HepG2 (cell line): ENCODE results near the gene PRR12. TPM values are rescaled to one million over a fixed set of nuclear protein-coding genes. Genes with fewer than 3 reads are reported as not detected.

Experiments used
- AGO1 ChIP-seq: fragments of 200-400 bp; formaldehyde crosslinking; IDR thresholded peaks from 2 replicates; pipeline ENCODE4 v1.6.1; 2017; ENCODE audit warnings: mild to moderate bottlenecking, low read depth, low read length, moderate library complexity; ENCODE audit not compliant: poor library complexity, severe bottlenecking
- CEBPB ChIP-seq: IDR thresholded peaks from 2 replicates; pipeline ENCODE4 v1.6.1; 2011; ENCODE audit warnings: low read depth, low read length, improper control_type of control experiment, borderline replicate concordance
- DPF2 ChIP-seq: sonication (generic); formaldehyde crosslinking; IDR thresholded peaks from 2 replicates; pipeline ENCODE4 v1.4.0; 2020; ENCODE audit warnings: mild to moderate bottlenecking, low read depth, missing genetic modification reagents, borderline replicate concordance
- FOXA3 ChIP-seq: IDR thresholded peaks from 2 replicates; pipeline ENCODE4 v1.6.1; 2016; ENCODE audit warnings: missing genetic modification reagents, missing compliant biosample characterization
- FOXO1 ChIP-seq: sonication (generic); formaldehyde crosslinking; IDR thresholded peaks from 2 replicates; pipeline ENCODE4 v1.4.0; 2020; ENCODE audit warnings: missing genetic modification reagents
- HNRNPUL1 ChIP-seq: fragments of 200-400 bp; formaldehyde crosslinking; IDR thresholded peaks from 2 replicates; pipeline ENCODE4 v1.6.1; 2017; ENCODE audit warnings: low read depth, mild to moderate bottlenecking, low read length, moderate library complexity
- KLF16 ChIP-seq, 2 experiments: sonication (generic) in 1 of 2; formaldehyde crosslinking in 1 of 2; IDR thresholded peaks; 2 replicates each; pipeline versions ENCODE4 v1.6.1 to v1.8.0; 2016 to 2023; ENCODE audit warnings: missing genetic modification reagents in 2 of 2, missing compliant biosample characterization in 1 of 2
- MBD4 ChIP-seq: IDR thresholded peaks from 2 replicates; pipeline ENCODE4 v1.6.1; 2012; ENCODE audit warnings: low read length, inconsistent platforms, borderline replicate concordance
- MTF2 ChIP-seq: sonication (generic); formaldehyde crosslinking; IDR thresholded peaks from 2 replicates; pipeline ENCODE4 v1.5.0; 2020; ENCODE audit warnings: missing genetic modification reagents, borderline replicate concordance
- NR2F6 ChIP-seq, 2 experiments: IDR thresholded peaks; 2 replicates each; pipeline ENCODE4 v1.6.1; 2016; ENCODE audit warnings: antibody characterized with exemption in 1 of 2, mild to moderate bottlenecking in 1 of 2
- SMC3 ChIP-seq: IDR thresholded peaks from 2 replicates; pipeline ENCODE4 v1.6.1; 2011; ENCODE audit warnings: low read length, improper control_type of control experiment
- SNAI1 ChIP-seq: sonication (generic); formaldehyde crosslinking; IDR thresholded peaks from 2 replicates; pipeline ENCODE4 v1.5.0; 2020; ENCODE audit warnings: mild to moderate bottlenecking, missing genetic modification reagents, borderline replicate concordance
- THYN1 ChIP-seq: sonication (generic); formaldehyde crosslinking; IDR thresholded peaks from 2 replicates; pipeline ENCODE4 v1.8.1; 2023; ENCODE audit warnings: low read depth, mild to moderate bottlenecking, moderate library complexity, missing genetic modification reagents, borderline replicate concordance
- YY1 ChIP-seq: IDR thresholded peaks from 2 replicates; pipeline ENCODE4 v1.6.1; 2011; ENCODE audit warnings: low read length, low read depth, moderate library complexity, mild to moderate bottlenecking; ENCODE audit not compliant: insufficient read depth, insufficient replicate concordance
- ZC3H4 ChIP-seq: sonication (generic); formaldehyde crosslinking; IDR thresholded peaks from 2 replicates; pipeline ENCODE4 v1.4.0; 2020; ENCODE audit warnings: missing genetic modification reagents, borderline replicate concordance
- ZNF556 ChIP-seq: sonication (generic); formaldehyde crosslinking; IDR thresholded peaks from 2 replicates; pipeline ENCODE4 v1.4.0; 2020; ENCODE audit warnings: mild to moderate bottlenecking, missing genetic modification reagents, borderline replicate concordance
- ZNF724P ChIP-seq: sonication (generic); formaldehyde crosslinking; IDR thresholded peaks from 2 replicates; pipeline ENCODE4 v1.8.0; 2022; ENCODE audit warnings: missing genetic modification reagents, borderline replicate concordance
- ZNF766 ChIP-seq: sonication (generic); formaldehyde crosslinking; IDR thresholded peaks from 2 replicates; pipeline ENCODE4 v1.5.0; 2020; ENCODE audit warnings: missing genetic modification reagents, borderline replicate concordance
- ZNF776 ChIP-seq: sonication (generic); formaldehyde crosslinking; IDR thresholded peaks from 2 replicates; pipeline ENCODE4 v1.4.0; 2020; ENCODE audit warnings: mild to moderate bottlenecking, missing genetic modification reagents
- polyA plus RNA-seq, 8 experiments: library from polyadenylated mRNA; depleted of rRNA in 3 of 8; stranded (reverse) in 7 of 8; unstranded in 1 of 8; fragments of >200 nt; fragmentation: Illumina TruSeq in 4 of 8; extraction: Trizol in 4 of 8; gene quantifications; 2 replicates each; pipeline versions ENCODE4 v1.2.1 to v1.2.3, GENCODE V29; 2011 to 2016; ENCODE audit warnings: low read depth in 4 of 8, missing spikeins in 1 of 8, mixed read lengths in 1 of 8; ENCODE audit not compliant: insufficient read depth in 1 of 8
- total RNA-seq, 5 experiments: library from RNA; depleted of rRNA; stranded (reverse); fragments of >200 nt; fragmentation: Illumina TruSeq; extraction: Trizol; gene quantifications; 2 replicates each; pipeline ENCODE4 v1.2.3, GENCODE V29; 2016; ENCODE audit warnings: low read depth in 1 of 5
- TF ChIP-seq, protein P1 (sequence below): sonication (generic); formaldehyde crosslinking; IDR thresholded peaks from 2 replicates; pipeline ENCODE4 v1.4.0; 2020; ENCODE audit warnings: missing genetic modification reagents
- TF ChIP-seq, protein P2 (sequence below): sonication (generic); formaldehyde crosslinking; IDR thresholded peaks from 2 replicates; pipeline ENCODE4 v1.5.1; 2020; ENCODE audit warnings: missing genetic modification reagents, mild to moderate bottlenecking, borderline replicate concordance

The PRR12 gene
- total and polyA plus RNA-seq, 2 of the 13 experiments (the other 11 are each of a cell fraction or from before 2014, with no cell fraction given): 0.62 to 1.5 TPM

DNA sequence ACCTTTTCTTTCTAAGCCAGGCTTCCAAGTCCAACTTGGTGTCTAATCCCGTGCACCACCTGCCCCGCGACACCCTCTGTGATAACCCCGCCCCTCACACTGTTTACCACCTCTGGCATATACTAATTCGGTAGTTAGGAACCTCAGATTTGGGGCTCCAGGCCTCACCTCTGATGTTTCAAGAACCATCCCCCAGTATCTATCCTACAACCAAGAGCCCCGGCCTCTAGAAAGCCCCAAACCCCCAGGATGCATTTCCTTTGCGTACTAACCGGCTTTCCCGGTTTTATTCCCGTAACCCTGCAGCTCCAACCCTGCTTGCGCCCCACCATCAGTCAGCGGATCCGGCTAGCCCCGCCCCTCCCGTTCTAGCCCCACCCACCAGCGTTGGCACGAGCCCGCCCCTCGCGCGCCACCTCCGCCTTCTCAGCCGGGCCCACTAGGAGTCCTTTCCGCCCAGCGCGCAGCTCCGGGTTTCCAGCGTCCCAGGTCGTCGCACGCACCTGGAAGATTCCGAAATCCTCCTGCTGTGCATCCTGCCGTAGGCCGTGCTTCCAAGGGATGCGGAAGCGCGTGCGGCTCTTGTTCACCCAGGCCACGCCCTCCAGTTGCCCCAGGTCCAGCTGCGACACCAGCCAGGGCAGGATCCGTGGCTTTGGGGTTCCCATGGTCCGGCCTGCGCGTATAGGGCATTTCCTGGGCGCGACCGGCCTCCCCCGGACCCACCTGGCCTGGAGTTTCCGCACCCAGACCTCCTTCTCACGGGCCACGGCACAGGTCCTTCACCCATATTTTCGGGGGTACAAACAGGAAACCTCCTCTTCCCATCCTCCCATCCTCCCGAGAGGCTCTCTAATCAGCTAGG, 73.4 kb downstream of the PRR12 start (continued):
- TF ChIP-seq ZNF766 (CRISPR knock-in tag) (no peak), SNAI1 (CRISPR knock-in tag) (no peak), KLF16 (CRISPR knock-in tag; IDR thresholded peaks at IDR 0.05) (no peak), CEBPB (no peak), MTF2 (CRISPR knock-in tag) (0 out of 2 replicates have a peak, but pooled peaks have one; percentile 54), THYN1 (CRISPR knock-in tag) (no peak), NR2F6 (IDR thresholded peaks at IDR 0.05) (no peak), NR2F6 (CRISPR knock-in tag; IDR thresholded peaks at IDR 0.05) (peak; percentile 37; the same call in 1 of the 2 replicates), FOXA3 (CRISPR knock-in tag) (no peak), ZNF556 (CRISPR knock-in tag) (0 out of 2 replicates have a peak, but pooled peaks have one; percentile 18), DPF2 (CRISPR knock-in tag) (no peak), AGO1 (peak; percentile 92), YY1 (no peak), SMC3 (no peak), HNRNPUL1 (no peak), ZC3H4 (CRISPR knock-in tag) (no peak), ZNF776 (CRISPR knock-in tag) (no peak), FOXO1 (CRISPR knock-in tag) (no peak; the same call in 1 of the 2 replicates), ZNF724P (CRISPR knock-in tag) (0 out of 2 replicates have a peak, but pooled peaks have one; percentile 62), MBD4 (no peak)
- TF ChIP-seq, protein P1, sequence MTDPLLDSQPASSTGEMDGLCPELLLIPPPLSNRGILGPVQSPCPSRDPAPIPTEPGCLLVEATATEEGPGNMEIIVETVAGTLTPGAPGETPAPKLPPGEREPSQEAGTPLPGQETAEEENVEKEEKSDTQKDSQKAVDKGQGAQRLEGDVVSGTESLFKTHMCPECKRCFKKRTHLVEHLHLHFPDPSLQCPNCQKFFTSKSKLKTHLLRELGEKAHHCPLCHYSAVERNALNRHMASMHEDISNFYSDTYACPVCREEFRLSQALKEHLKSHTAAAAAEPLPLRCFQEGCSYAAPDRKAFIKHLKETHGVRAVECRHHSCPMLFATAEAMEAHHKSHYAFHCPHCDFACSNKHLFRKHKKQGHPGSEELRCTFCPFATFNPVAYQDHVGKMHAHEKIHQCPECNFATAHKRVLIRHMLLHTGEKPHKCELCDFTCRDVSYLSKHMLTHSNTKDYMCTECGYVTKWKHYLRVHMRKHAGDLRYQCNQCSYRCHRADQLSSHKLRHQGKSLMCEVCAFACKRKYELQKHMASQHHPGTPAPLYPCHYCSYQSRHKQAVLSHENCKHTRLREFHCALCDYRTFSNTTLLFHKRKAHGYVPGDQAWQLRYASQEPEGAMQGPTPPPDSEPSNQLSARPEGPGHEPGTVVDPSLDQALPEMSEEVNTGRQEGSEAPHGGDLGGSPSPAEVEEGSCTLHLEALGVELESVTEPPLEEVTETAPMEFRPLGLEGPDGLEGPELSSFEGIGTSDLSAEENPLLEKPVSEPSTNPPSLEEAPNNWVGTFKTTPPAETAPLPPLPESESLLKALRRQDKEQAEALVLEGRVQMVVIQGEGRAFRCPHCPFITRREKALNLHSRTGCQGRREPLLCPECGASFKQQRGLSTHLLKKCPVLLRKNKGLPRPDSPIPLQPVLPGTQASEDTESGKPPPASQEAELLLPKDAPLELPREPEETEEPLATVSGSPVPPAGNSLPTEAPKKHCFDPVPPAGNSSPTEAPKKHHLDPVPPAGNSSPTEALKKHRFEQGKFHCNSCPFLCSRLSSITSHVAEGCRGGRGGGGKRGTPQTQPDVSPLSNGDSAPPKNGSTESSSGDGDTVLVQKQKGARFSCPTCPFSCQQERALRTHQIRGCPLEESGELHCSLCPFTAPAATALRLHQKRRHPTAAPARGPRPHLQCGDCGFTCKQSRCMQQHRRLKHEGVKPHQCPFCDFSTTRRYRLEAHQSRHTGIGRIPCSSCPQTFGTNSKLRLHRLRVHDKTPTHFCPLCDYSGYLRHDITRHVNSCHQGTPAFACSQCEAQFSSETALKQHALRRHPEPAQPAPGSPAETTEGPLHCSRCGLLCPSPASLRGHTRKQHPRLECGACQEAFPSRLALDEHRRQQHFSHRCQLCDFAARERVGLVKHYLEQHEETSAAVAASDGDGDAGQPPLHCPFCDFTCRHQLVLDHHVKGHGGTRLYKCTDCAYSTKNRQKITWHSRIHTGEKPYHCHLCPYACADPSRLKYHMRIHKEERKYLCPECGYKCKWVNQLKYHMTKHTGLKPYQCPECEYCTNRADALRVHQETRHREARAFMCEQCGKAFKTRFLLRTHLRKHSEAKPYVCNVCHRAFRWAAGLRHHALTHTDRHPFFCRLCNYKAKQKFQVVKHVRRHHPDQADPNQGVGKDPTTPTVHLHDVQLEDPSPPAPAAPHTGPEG (CRISPR knock-in tag): no peak
- TF ChIP-seq, protein P2, sequence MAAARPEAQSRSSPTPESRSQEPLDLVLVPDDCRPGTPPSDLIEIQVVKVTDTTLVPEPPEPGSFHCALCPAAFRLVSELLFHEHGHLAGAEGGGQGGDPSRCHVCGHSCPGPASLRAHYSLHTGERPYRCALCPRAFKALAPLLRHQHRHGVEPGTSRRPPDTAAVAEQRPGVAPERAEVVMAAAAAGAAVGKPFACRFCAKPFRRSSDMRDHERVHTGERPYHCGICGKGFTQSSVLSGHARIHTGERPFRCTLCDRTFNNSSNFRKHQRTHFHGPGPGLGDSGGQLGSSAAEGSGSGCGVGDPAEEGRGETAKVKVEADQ (CRISPR knock-in tag): peak; percentile 41; the same call in 1 of the 2 replicates
